CD4-positive, alpha-beta T cell treated with Interleukin-17A for 4 hours (primary cell): ENCODE data around the gene NXPE1.

ENCODE experiments used
- DNase-seq: peaks from one replicate; pipeline ENCODE4 v3.0.0-alpha.2; 2020; ENCODE audit warnings: mixed read lengths

The NXPE1 gene

GRCh38 chr11:114562166-114562916 lies 2.7 kb upstream of the NXPE1 start:
- no peak for DNase-seq

GRCh38 chr11:114556135-114556534 lies 3.5 kb downstream of the NXPE1 start:
- DNase-seq = no peak

DNA sequence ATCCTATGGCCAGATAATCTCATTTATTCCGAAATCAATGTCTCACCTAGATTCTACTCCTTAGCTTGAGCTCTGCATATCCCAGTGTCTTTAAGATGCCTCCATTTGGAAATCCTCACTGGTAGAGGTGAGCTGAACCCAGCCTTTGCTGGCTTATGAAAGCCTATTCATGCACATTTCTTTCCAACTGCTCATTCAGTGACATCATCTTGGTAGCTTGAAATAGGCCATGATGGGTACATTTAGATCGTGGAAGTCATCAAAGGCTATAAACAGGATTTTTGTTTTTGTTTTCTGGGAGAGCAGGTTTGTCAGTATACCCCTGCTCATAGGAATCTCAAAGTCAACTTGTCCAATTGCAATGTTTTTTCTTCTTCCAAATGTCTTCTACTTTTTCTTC lies 6.0 kb downstream of the NXPE1 start:
- no peak for DNase-seq

- no peak for DNase-seq
Measured at GRCh38 chr11:114551060-114551459, 8.6 kb downstream of the NXPE1 start.

- DNase-seq = no peak
Measured at GRCh38 chr11:114525682-114526081, 34.0 kb downstream of the NXPE1 start.

- no peak for DNase-seq
Measured at GRCh38 chr11:114524122-114524521, 35.6 kb downstream of the NXPE1 start.

DNA sequence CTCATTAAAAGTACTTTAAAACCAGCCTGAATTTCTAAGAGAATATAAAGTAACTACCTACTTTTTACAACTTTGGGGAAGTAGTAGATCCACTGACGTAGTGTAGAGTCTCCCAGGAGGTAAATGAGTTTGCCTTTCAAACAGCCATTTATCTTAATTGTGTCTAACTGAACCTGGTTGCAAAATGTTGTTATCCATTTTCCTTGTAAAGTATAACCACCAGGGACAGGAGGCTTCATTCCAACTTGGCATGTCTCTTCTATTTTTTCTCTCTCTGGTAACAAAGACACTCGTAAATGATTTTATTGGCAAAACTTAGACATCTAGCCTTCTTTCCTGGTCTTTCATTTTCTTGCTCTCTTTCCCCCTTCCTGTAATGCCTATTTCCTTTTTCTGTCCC lies 36.9 kb downstream of the NXPE1 start:
- DNase-seq = no peak

DNA sequence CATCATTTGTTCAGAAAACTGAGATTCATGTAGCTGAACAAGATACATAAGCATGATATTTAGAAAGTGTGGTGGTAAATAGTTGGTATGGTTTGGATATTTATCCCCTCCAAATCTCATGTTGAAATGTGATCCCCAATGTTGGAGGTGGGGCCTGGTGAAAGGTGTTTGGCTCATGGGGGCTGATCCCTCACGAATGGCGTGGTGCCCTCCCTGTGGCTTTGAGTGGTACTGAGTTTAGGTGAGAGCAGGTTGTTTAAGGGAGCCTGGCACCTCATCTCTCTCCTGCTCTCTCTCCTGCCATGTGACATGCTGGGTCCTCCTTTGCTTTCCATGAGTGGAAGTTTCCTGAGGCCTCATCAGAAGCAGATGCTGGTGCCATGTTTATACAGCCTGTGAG lies 48.1 kb downstream of the NXPE1 start:
- DNase-seq = no peak

GRCh38 chr11:114511079-114511478 lies 48.6 kb downstream of the NXPE1 start:
- no peak for DNase-seq

- DNase-seq = no peak
Measured at GRCh38 chr11:114501901-114502300, 57.8 kb downstream of the NXPE1 start.

- no peak for DNase-seq
Measured at GRCh38 chr11:114499756-114500155, 59.9 kb downstream of the NXPE1 start.

DNA sequence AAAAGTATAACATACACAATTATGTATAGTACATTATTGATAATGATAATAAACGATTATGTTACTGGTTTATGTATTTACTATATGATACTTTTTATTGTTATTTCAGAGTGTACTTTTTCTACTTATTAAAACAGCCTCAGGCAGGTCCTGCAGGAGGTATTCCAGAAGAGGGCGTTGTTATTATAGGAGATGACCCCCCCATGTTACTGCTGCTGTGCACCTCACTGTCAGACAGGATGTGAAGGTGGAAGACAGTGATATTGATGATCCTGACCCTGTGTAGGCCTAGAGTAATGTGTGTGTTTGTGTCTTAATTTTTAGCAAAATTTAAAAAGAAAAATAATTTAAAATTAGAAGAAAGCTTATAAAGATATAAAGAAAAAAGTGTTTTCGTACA lies 62.8 kb downstream of the NXPE1 start:
- DNase-seq = no peak

DNA sequence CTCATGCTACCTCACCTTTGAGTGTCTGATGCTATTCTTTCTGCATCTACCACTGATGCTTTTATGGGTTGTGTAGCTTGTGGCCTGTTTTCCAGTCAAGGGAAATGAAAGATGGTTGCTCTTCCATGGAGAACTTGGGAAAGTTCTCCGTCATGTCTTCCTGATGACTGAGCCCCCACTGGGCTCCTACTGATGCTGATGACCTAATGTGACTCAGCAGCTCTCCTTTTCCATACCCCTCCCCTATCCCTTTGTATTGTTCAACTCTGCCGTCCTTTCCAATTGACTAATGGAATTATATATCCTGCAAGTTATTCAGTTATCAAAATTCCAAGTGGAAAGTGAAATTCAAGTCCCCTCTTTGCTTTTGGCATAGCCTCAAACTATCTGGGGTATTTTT lies 75.8 kb downstream of the NXPE1 start:
- DNase-seq = no peak

DNA sequence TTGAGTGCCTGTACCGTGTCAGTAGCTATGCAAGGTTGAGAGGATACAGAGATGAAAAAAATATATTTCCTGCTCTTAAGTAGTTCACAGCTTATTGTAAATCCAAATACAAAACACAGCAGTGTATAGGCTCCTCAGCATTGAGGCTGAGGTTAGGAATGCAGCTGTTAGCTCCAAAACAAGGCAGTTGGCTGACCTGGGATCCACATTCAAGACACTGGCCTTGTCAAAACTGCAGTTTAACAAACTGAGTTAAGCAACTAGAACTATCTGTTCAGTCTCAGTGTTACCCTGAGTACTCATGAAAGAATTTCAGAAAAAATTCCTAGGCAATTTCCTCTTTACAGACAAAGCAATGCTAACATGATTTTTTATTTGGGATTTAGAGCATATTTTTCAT lies 77.6 kb downstream of the NXPE1 start:
- DNase-seq = no peak

DNA sequence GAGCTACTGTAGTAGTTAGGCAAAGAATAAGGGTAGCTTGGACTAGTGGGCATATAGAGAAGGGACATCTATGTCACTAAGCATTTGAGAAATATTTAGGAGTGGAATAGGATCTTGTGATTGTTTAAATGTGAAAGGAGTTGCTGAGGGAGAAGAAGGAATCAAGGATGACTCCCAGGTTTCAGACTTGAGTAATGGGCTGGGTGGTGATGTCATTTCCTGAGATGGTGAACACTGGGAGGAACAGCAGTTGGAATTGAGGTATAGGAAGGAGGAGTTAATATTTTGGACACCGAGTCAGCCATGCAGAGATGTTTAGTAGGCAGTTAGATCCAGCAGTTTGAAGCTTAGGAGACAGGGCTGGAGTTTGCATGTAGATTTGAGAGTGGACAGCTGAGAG lies 80.3 kb downstream of the NXPE1 start:
- DNase-seq = no peak

GRCh38 chr11:114478768-114479167 lies 80.9 kb downstream of the NXPE1 start:
- no peak for DNase-seq

DNA sequence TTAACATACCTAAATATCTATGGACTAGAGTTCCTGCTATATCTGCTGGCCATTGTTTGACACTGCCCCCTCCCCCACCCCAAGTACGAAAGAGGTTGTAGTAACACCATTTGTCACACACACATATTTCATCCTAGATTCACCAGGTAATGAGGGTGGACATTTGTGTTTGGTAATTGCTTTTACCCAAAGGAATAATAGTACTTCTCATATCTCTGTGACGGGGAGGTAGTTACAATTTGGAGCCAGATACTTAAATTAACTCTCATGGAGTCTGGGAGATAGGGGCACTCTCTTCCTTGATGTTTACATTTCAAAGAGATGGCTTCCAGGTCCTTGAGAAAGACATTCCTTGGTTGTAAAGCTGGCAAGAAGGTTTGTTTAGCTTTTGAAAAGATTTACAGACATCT lies 81.7 kb downstream of the NXPE1 start:
- DNase-seq = no peak

GRCh38 chr11:114472661-114473060 lies 87.0 kb downstream of the NXPE1 start:
- DNase-seq = no peak
